ENCODE data around the gene SLC12A2.

GRCh38 chr5:128060644-128061385 is 22.8 kb upstream of the SLC12A2 start:
- TF ChIP-seq ZNF384 (IDR thresholded peaks at IDR 0.05; ENCODE audit: low read depth, low read length): no peak
- no peak for TF ChIP-seq ZNF217 (CRISPR knock-in tag; IDR thresholded peaks at IDR 0.05)
